ENCODE results near the gene RGS17. TPM values are rescaled to one million over a fixed set of nuclear protein-coding genes. Genes with fewer than 3 reads are reported as not detected.

Gene RGS17
- total RNA-seq, 1 donor from 2014 or later = not detected

GRCh38 chr6:152959333-152959732, 171.7 kb downstream of the RGS17 start:
- no peaks in the 10 kb centered on the region for H3K4me1 ChIP-seq
- no peak for DNase-seq (ENCODE audit: low spot score in 2 of 2)
- no peaks in the 10 kb centered on the region for H3K27me3 ChIP-seq
- no peak overlapping the region for H3K27ac ChIP-seq
- H3K4me3 ChIP-seq = no peak overlapping the region
- no peaks in the 10 kb centered on the region for H3K9me3 ChIP-seq
- TF ChIP-seq CTCF (IDR thresholded peaks at IDR 0.05) = no peak
- intact Hi-C loops (cut with DNase I) = no loop called here
- no peaks in the 10 kb centered on the region for H3K36me3 ChIP-seq

- intact Hi-C loops (cut with DNase I) = no loop called here
- DNase-seq (ENCODE audit: low spot score in 2 of 2) = no peak
- Histone ChIP-seq H3K4me3 (no peak overlapping the region), H3K27me3 (no peaks in the 10 kb centered on the region), H3K36me3 (no peaks in the 10 kb centered on the region), H3K27ac (no peak overlapping the region), H3K9me3 (no peaks in the 10 kb centered on the region), H3K4me1 (no peaks in the 10 kb centered on the region)
- TF ChIP-seq CTCF (IDR thresholded peaks at IDR 0.05) = no peak
Observed at GRCh38 chr6:152957796-152958195, 173.3 kb downstream of the RGS17 start.

Other genes with a start within 250 kb of the RGS17 start
- not detected for gene FBXO5, start 148.2 kb downstream of the RGS17 start, total RNA-seq
- 105 TPM for gene MTRF1L, start 128.6 kb downstream of the RGS17 start, total RNA-seq